PC-3 (cell line): ENCODE measurements around the gene MUC7. TPM values are rescaled to one million over a fixed set of nuclear protein-coding genes. Genes with fewer than 3 reads are reported as not detected.

Experiments
- ATAC-seq: fragments of 200-7000 bp; cut with Tn5 transposase; 2 replicates; pipeline ENCODE4 v1.9.1; 2020; ENCODE audit warnings: mild to moderate bottlenecking, moderate library complexity
- BruUV-seq: library from RNA; stranded (reverse); fragments of 400-500 nt; replicated peaks from 2 replicates; lab custom pipeline; 2021; lab: Mats Ljungman, UMichigan
- CTCF ChIA-PET: fragments of 300-600 bp; sonication (Branson Sonifier 250); formaldehyde crosslinking; loops from one replicate; lab custom pipeline; 2022; ENCODE audit warnings: antibody characterized with exemption; lab: Charles Lee
- POLR2A ChIA-PET: fragments of 300-600 bp; sonication (Branson Sonifier 250); formaldehyde crosslinking; loops from one replicate; lab custom pipeline; 2022; ENCODE audit warnings: antibody characterized with exemption; ENCODE audit not compliant: unreplicated experiment; lab: Charles Lee
- DNase-seq: peaks from one replicate; pipeline ENCODE4 v3.0.0-alpha.2; 2015
- H2AFZ ChIP-seq: fragments of 300-600 bp; sonication (generic); 2 replicates; pipeline ENCODE4 v1.6.0; 2016; ENCODE audit warnings: antibody characterized with exemption, low read length
- H3F3A ChIP-seq: fragments of 300-600 bp; sonication (generic); one replicate; pipeline ENCODE4 v1.6.0; 2017; ENCODE audit warnings: antibody characterized with exemption, low read length, control low read depth, mild to moderate bottlenecking; ENCODE audit not compliant: unreplicated experiment
- H3K27ac ChIP-seq: fragments of 300-600 bp; sonication (generic); 2 replicates; pipeline ENCODE4 v1.5.1; 2016; ENCODE audit warnings: mild to moderate bottlenecking, low read length
- H3K27me3 ChIP-seq: fragments of 300-600 bp; sonication (generic); 2 replicates; pipeline ENCODE4 v1.6.1; 2016; ENCODE audit warnings: low read length, mixed read lengths
- H3K36me3 ChIP-seq: fragments of 300-600 bp; sonication (generic); 2 replicates; pipeline ENCODE4 v1.6.1; 2016; ENCODE audit warnings: low read depth, mixed run types, low read length, mixed read lengths
- H3K4me1 ChIP-seq: fragments of 300-600 bp; sonication (generic); 2 replicates; pipeline ENCODE4 v1.5.1; 2016; ENCODE audit warnings: low read length; ENCODE audit not compliant: insufficient read depth
- H3K4me2 ChIP-seq: fragments of 300-600 bp; sonication (generic); 2 replicates; pipeline ENCODE4 v1.6.0; 2016; ENCODE audit warnings: low read length
- H3K4me3 ChIP-seq: fragments of 300-600 bp; sonication (generic); 2 replicates; pipeline ENCODE4 v1.5.1; 2016; ENCODE audit warnings: mild to moderate bottlenecking, low read length, mixed read lengths
- H3K79me2 ChIP-seq: fragments of 300-600 bp; sonication (generic); 2 replicates; pipeline ENCODE4 v1.6.1; 2017; ENCODE audit warnings: low read length, mixed read lengths
- H3K9ac ChIP-seq: fragments of 300-600 bp; sonication (generic); 2 replicates; pipeline ENCODE4 v1.6.0; 2016; ENCODE audit warnings: mild to moderate bottlenecking, low read length
- H3K9me2 ChIP-seq: fragments of 300-600 bp; sonication (generic); replicated peaks from 2 replicates; pipeline ENCODE4 v1.6.1; 2016; ENCODE audit warnings: mixed run types, low read length, mixed read lengths
- H3K9me3 ChIP-seq: fragments of 300-600 bp; sonication (generic); 2 replicates; pipeline ENCODE4 v1.6.1; 2016; ENCODE audit warnings: low read length, mixed read lengths
- H4K20me1 ChIP-seq: fragments of 300-600 bp; sonication (generic); 2 replicates; pipeline ENCODE4 v1.6.1; 2016; ENCODE audit warnings: low read length, mixed read lengths
- EZH2 ChIP-seq: fragments of 300-600 bp; sonication (generic); IDR thresholded peaks from one replicate; pipeline ENCODE4 v1.6.1; 2017; ENCODE audit warnings: antibody characterized with exemption, mild to moderate bottlenecking, low read length; ENCODE audit not compliant: unreplicated experiment
- EZH2phosphoT487 ChIP-seq: fragments of 300-600 bp; sonication (generic); IDR thresholded peaks from 2 replicates; pipeline ENCODE4 v1.6.1; 2018; ENCODE audit warnings: mild to moderate bottlenecking, antibody characterized with exemption, low read length, borderline replicate concordance
- intact Hi-C: fragments of 100-400 bp; cut with micrococcal nuclease; formaldehyde crosslinking; loops from 2 replicates; pipeline ENCODE4 v1.9.0; 2023
- total RNA-seq: library from RNA; depleted of rRNA; stranded (reverse); fragments of >200 nt; gene quantifications from 2 replicates; pipeline ENCODE4 v1.2.3, GENCODE V29; 2014
- TF ChIP-seq, protein P1 (sequence below): fragments of 300-600 bp; sonication (generic); conservative IDR thresholded peaks from 2 replicates; pipeline ENCODE4 v1.5.1; 2017; ENCODE audit warnings: antibody characterized with exemption, low read depth, mild to moderate bottlenecking, low read length

Gene MUC7
- total RNA-seq, 1 experiment from 2014 or later, result 0.04 TPM

DNA sequence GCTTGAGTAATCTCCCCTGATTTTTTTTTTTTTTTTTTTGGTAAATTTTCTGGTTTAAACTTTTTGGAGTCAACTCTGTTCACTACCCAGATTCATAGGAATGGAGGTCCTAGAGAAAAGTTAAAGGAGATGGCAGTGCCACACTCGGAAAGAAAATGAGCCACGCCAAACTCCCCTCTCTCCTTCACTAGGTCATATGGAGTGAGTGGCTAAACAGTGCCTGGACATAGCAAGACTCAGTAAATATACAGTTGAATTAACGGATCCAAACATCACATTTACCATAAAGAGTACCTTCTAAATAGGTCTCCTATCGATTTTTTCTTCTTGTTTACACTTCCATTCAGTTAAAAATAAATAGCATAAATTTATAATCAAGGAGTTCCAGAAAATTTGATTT, 32.7 kb downstream of the MUC7 start:
- H3K27ac ChIP-seq, result no peak overlapping the region
- CTCF ChIA-PET, result no interaction called here
- peaks cover 32% of the 10 kb centered on the region for H3K27me3 ChIP-seq
- no peaks in the 10 kb centered on the region for H3K36me3 ChIP-seq
- H3F3A ChIP-seq, result no peaks in the 10 kb centered on the region
- H3K4me2 ChIP-seq, result no peak overlapping the region
- H3K79me2 ChIP-seq, result no peaks in the 10 kb centered on the region
- ATAC-seq (no peak), DNase-seq (no peak)
- no peaks in the 10 kb centered on the region for H3K9me3 ChIP-seq
- no peak overlapping the region for H3K4me3 ChIP-seq
- H3K9me2 ChIP-seq, result 0 out of 2 replicates have a peak, but pooled peaks cover 3% of the 10 kb centered on the region
- no peak for TF ChIP-seq EZH2
- TF ChIP-seq, protein P1, sequence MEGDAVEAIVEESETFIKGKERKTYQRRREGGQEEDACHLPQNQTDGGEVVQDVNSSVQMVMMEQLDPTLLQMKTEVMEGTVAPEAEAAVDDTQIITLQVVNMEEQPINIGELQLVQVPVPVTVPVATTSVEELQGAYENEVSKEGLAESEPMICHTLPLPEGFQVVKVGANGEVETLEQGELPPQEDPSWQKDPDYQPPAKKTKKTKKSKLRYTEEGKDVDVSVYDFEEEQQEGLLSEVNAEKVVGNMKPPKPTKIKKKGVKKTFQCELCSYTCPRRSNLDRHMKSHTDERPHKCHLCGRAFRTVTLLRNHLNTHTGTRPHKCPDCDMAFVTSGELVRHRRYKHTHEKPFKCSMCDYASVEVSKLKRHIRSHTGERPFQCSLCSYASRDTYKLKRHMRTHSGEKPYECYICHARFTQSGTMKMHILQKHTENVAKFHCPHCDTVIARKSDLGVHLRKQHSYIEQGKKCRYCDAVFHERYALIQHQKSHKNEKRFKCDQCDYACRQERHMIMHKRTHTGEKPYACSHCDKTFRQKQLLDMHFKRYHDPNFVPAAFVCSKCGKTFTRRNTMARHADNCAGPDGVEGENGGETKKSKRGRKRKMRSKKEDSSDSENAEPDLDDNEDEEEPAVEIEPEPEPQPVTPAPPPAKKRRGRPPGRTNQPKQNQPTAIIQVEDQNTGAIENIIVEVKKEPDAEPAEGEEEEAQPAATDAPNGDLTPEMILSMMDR, result no peak
- no peak for TF ChIP-seq EZH2phosphoT487
- no peaks in the 10 kb centered on the region for H3K4me1 ChIP-seq
- no TSS peak for BruUV-seq
- H2AFZ ChIP-seq, result no peak overlapping the region
- intact Hi-C loops, result loop anchor here (1.0 to 2.0 kb wide), 3 partner anchors 54 to 815 kb away; no protein-coding TSS in a partner anchor
- H4K20me1 ChIP-seq, result no peaks in the 10 kb centered on the region
- POLR2A ChIA-PET, result interaction anchor here (1.0 kb wide), 1 partner anchor 564 kb away, joined by 3 read pairs; no protein-coding TSS in a partner anchor
- no peak overlapping the region for H3K9ac ChIP-seq

DNA sequence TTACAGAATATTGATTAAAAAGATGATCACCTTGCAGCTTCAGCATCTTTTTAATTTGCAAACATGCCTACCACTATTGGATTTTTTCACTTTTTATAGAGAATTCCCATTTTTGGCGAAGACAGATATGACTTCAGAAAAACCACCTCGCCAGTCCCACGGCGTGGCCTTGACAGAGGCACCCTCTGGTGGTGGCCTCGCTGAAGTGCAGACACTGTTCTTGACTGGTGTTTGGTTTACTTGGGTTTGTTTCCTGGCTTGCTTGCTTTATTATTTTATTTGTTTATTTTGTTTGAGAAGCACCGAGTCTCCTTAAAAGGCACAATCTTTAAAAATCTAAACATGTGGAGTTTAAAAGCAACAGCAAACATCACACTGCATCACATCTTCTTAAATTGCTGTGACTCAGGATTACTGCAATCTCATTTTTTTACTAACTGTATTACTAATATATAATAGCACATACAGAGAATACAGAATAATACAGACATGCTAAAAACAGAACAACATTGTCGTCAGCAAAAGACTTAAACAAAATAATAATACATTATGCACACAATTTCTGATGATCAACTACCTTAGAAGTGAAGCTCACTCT, 33.3 kb downstream of the MUC7 start:
- CTCF ChIA-PET, result interaction anchor here (1.2 kb wide), 1 partner anchor 54 kb away, joined by 3 read pairs; no protein-coding TSS in a partner anchor
- POLR2A ChIA-PET, result no interaction called here

More for the DNA sequence above, 33.3 kb downstream of the MUC7 start:
- no TSS peak for BruUV-seq
- Histone ChIP-seq H2AFZ (no peak overlapping the region), H3K9me2 (0 out of 2 replicates have a peak, but pooled peaks cover 3% of the 10 kb centered on the region), H3K27ac (no peak overlapping the region), H3K27me3 (peaks cover 37% of the 10 kb centered on the region), H3K4me2 (no peak overlapping the region), H3K36me3 (no peaks in the 10 kb centered on the region), H3K9me3 (no peaks in the 10 kb centered on the region), H3K4me1 (no peaks in the 10 kb centered on the region), H3K4me3 (no peak overlapping the region), H4K20me1 (no peaks in the 10 kb centered on the region), H3K79me2 (no peaks in the 10 kb centered on the region), H3F3A (no peaks in the 10 kb centered on the region), H3K9ac (no peak overlapping the region)
- DNase-seq, result peak; percentile 81
- TF ChIP-seq, protein P1, result peak; percentile 98
- no peak for TF ChIP-seq EZH2phosphoT487
- ATAC-seq, result peak; percentile 88
- intact Hi-C loops, result loop anchor here (1.0 to 2.0 kb wide), 3 partner anchors 54 to 816 kb away; no protein-coding TSS in a partner anchor
